PFSK-1 (cell line): ENCODE results near the gene PGBD5.

ENCODE experiments used
- POLR2AphosphoS5 ChIP-seq: IDR thresholded peaks from 2 replicates; pipeline ENCODE4 v1.6.1; 2012; ENCODE audit warnings: low read depth, mild to moderate bottlenecking, control low read depth, low read length, moderate library complexity
- TAF1 ChIP-seq: IDR thresholded peaks from 2 replicates; pipeline ENCODE4 v1.6.1; 2012; ENCODE audit warnings: low read length, control low read depth, borderline replicate concordance; ENCODE audit not compliant: insufficient read depth

DNA sequence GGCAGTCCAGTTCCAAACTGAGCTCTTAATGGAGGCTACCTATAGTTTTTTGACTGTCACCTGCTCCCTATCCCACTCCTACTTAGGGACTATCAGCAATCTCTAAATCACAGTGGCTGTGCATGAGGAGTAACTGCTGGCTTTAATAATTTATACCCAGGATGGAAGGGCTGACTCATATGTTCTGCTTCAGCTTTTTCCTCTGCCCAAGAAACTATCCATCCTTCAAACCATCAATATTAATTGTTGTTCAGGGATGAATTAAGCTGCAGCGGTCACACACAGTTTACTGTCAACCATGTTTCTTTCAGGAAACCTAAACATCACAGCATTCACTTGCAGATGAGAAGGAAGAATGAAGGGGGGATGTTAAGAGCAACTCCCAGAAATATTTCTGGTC is 9.0 kb upstream of the PGBD5 start:
- TF ChIP-seq TAF1 (no peak), POLR2AphosphoS5 (no peak)
